B cell (primary cell): ENCODE measurements around the gene CHAT. TPM values are rescaled to one million over a fixed set of nuclear protein-coding genes. Genes with fewer than 3 reads are reported as not detected.

Experiments used
- ATAC-seq: fragments of 200-7000 bp; cut with Tn5 transposase; one replicate; pipeline ENCODE4 v1.10.0; 2021; ENCODE audit warnings: low read depth, mild to moderate bottlenecking, moderate number of reproducible peaks, moderate library complexity
- CTCF ChIA-PET: fragments of 350-600 bp; sonication (Branson Sonifier 250); formaldehyde crosslinking; loops from one replicate; lab custom pipeline; 2021; ENCODE audit warnings: antibody characterized with exemption, inconsistent platforms; lab: Charles Lee
- POLR2A ChIA-PET: fragments of 350-600 bp; sonication (Branson Sonifier 250); formaldehyde crosslinking; loops from one replicate; lab custom pipeline; 2021; ENCODE audit warnings: antibody characterized with exemption; lab: Charles Lee
- DNase-seq: peaks from one replicate; pipeline ENCODE4 v3.0.0; 2013
- H2AFZ ChIP-seq: 2 replicates; pipeline ENCODE4 v1.6.1; 2012; ENCODE audit warnings: mild to moderate bottlenecking, low read depth, low read length; ENCODE audit not compliant: insufficient read depth, poor library complexity, severe bottlenecking
- H3K27ac ChIP-seq, 2 donors: 1 replicate in 1 of 2; 2 replicates in 1 of 2; pipeline ENCODE4 v1.5.1; 2012 to 2013; ENCODE audit warnings: low read length in 2 of 2, mild to moderate bottlenecking in 2 of 2, moderate library complexity in 1 of 2
- H3K27me3 ChIP-seq, 4 experiments: fragments of 200-600 bp in 1 of 4; sonication (generic) in 1 of 4; replicated peaks in 1 of 4; 1 replicate in 2 of 4; 2 replicates in 2 of 4; pipeline versions ENCODE4 v1.6.1 to v1.7.0; 2013 to 2016; ENCODE audit warnings: low read length in 3 of 4, mild to moderate bottlenecking in 2 of 4, mixed read lengths in 1 of 4, moderate library complexity in 1 of 4; ENCODE audit not compliant: insufficient read depth in 4 of 4, control insufficient read depth in 3 of 4; ENCODE audit errors: control extremely low read depth in 1 of 4
- H3K36me3 ChIP-seq, 2 experiments: replicated peaks in 1 of 2; 1 replicate in 1 of 2; 2 replicates in 1 of 2; pipeline versions ENCODE4 v1.6.1 to v1.7.1; 2013; ENCODE audit warnings: low read length in 1 of 2; ENCODE audit not compliant: insufficient read depth in 2 of 2, control insufficient read depth in 1 of 2; ENCODE audit errors: control extremely low read depth in 1 of 2, extremely low read depth in 1 of 2
- H3K4me1 ChIP-seq, 2 donors: fragments of 200-600 bp in 1 of 2; sonication (generic) in 1 of 2; 1 replicate in 1 of 2; 2 replicates in 1 of 2; pipeline versions ENCODE4 v1.5.1 to v1.6.1; 2013 to 2017; ENCODE audit warnings: low read length in 2 of 2; ENCODE audit not compliant: control insufficient read depth in 2 of 2, insufficient read depth in 2 of 2
- H3K4me2 ChIP-seq: replicated peaks from 2 replicates; pipeline ENCODE3; 2012; ENCODE audit warnings: mild to moderate bottlenecking, low read depth, low read length; ENCODE audit not compliant: poor library complexity, severe bottlenecking
- H3K4me3 ChIP-seq, 5 experiments: fragments of 200-600 bp in 1 of 5; sonication (generic) in 1 of 5; 1 replicate in 3 of 5; 2 replicates in 2 of 5; pipeline versions ENCODE4 v1.5.1 to v1.7.0; 2011 to 2016; ENCODE audit warnings: low read length in 4 of 5, mild to moderate bottlenecking in 4 of 5, low read depth in 2 of 5, control low read depth in 1 of 5, moderate library complexity in 1 of 5; ENCODE audit not compliant: insufficient read depth in 1 of 5; ENCODE audit errors: control extremely low read depth in 1 of 5, extremely low read depth in 1 of 5
- H3K79me2 ChIP-seq: fragments of 200-600 bp; sonication (generic); one replicate; pipeline ENCODE4 v1.6.0; 2016; ENCODE audit warnings: low read length; ENCODE audit not compliant: control insufficient read depth, insufficient read depth
- H3K9ac ChIP-seq: fragments of 200-600 bp; sonication (generic); 2 replicates; pipeline ENCODE4 v1.6.1; 2017; ENCODE audit warnings: mild to moderate bottlenecking, low read length, moderate library complexity
- H3K9me3 ChIP-seq, 3 donors: one replicate each; pipeline versions ENCODE4 v1.6.1 to v1.7.1; 2013; ENCODE audit warnings: low read length in 2 of 3; ENCODE audit not compliant: control insufficient read depth in 2 of 3, insufficient read depth in 1 of 3; ENCODE audit errors: control extremely low read depth in 1 of 3
- H4K20me1 ChIP-seq: 2 replicates; pipeline ENCODE4 v1.6.0; 2012; ENCODE audit warnings: mild to moderate bottlenecking, low read length; ENCODE audit not compliant: insufficient read depth, control insufficient read depth, poor library complexity, severe bottlenecking
- H3K27ac Mint-ChIP-seq: one replicate; pipeline ENCODE4 v1.8.0; 2021; ENCODE audit warnings: mixed read lengths
- H3K27me3 Mint-ChIP-seq: one replicate; pipeline ENCODE4 v1.8.0; 2021; ENCODE audit warnings: mixed read lengths
- H3K4me1 Mint-ChIP-seq: one replicate; pipeline ENCODE4 v1.8.0; 2021; ENCODE audit warnings: mixed read lengths
- H3K4me3 Mint-ChIP-seq: one replicate; pipeline ENCODE4 v1.8.0; 2021; ENCODE audit warnings: mixed read lengths
- H3K9me3 Mint-ChIP-seq: one replicate; pipeline ENCODE4 v1.8.0; 2022; ENCODE audit warnings: mixed read lengths; ENCODE audit not compliant: insufficient read depth
- EZH2 ChIP-seq: IDR thresholded peaks from 2 replicates; pipeline ENCODE4 v1.6.1; 2012; ENCODE audit warnings: borderline replicate concordance, low read depth, mild to moderate bottlenecking, moderate library complexity, low read length; ENCODE audit not compliant: insufficient read depth, poor library complexity, severe bottlenecking
- WGBS: methylation state at CpG from one replicate; pipeline ENCODE4 v1.1.5; 2013; ENCODE audit warnings: missing lambda C conversion rate; ENCODE audit not compliant: insufficient coverage; 5-methylcytosine and 5-hydroxymethylcytosine counted together
- intact Hi-C: fragments of 100-400 bp; cut with micrococcal nuclease; formaldehyde crosslinking; loops from one replicate; pipeline ENCODE4 v1.10.0; 2022
- polyA plus RNA-seq: library from polyadenylated mRNA; depleted of rRNA; stranded (reverse); fragments of >200 nt; gene quantifications from 2 replicates; pipeline ENCODE4 v1.2.3, GENCODE V29; 2012
- total RNA-seq, 2 donors: library from RNA; stranded (reverse); fragments of 120-200 nt in 1 of 2; gene quantifications; 1 replicate in 1 of 2; 2 replicates in 1 of 2; pipeline versions ENCODE4 v1.2.3 to v1.2.4, GENCODE V29; 2013 to 2022
- TF ChIP-seq, protein P1 (sequence below): fragments of 200-600 bp; IDR thresholded peaks from one replicate; pipeline ENCODE4 v1.8.0; 2022; ENCODE audit warnings: antibody characterized with exemption, mild to moderate bottlenecking

Gene CHAT
- total and polyA plus RNA-seq, 2 donors (not counting 1 experiment from before 2014, with no cell fraction given): not detected

DNA sequence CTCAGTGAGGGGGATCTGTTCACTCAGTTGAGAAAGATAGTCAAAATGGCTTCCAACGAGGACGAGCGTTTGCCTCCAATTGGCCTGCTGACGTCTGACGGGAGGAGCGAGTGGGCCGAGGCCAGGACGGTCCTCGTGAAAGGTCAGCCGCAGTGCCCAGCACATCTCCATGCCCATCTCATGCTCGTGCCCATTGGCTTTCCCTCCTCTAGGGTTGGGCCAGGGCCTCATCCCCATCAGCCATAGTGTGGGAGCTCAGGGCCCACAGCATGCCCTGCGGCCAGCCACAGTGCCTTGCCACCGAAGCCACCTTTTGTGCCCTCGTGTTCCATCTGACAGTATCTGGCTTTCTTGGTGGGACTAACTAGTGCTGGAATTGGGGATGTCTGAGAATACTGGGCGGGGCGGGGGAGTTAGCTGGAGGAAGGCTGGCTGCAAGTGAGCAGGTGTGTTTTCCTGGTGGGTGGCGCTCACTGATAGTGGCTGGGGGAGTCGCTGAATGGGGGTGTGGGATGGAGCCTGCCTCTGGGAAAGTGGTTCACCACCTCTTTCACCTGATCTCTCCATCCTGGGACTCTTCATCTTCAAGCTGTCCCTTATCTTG is 13.9 kb downstream of the CHAT start:
- 95% methylated on average over 15 of the region's 18 CpGs for WGBS
- Mint-ChIP-seq H3K4me3 (no peak overlapping the region), H3K27me3 (peaks cover 10% of the 10 kb centered on the region), H3K4me1 (no peaks in the 10 kb centered on the region), H3K9me3 (no peaks in the 10 kb centered on the region), H3K27ac (no peak overlapping the region)
- no peak for TF ChIP-seq EZH2
- TF ChIP-seq, protein P1, sequence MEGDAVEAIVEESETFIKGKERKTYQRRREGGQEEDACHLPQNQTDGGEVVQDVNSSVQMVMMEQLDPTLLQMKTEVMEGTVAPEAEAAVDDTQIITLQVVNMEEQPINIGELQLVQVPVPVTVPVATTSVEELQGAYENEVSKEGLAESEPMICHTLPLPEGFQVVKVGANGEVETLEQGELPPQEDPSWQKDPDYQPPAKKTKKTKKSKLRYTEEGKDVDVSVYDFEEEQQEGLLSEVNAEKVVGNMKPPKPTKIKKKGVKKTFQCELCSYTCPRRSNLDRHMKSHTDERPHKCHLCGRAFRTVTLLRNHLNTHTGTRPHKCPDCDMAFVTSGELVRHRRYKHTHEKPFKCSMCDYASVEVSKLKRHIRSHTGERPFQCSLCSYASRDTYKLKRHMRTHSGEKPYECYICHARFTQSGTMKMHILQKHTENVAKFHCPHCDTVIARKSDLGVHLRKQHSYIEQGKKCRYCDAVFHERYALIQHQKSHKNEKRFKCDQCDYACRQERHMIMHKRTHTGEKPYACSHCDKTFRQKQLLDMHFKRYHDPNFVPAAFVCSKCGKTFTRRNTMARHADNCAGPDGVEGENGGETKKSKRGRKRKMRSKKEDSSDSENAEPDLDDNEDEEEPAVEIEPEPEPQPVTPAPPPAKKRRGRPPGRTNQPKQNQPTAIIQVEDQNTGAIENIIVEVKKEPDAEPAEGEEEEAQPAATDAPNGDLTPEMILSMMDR: no peak
- no peak for DNase-seq
- H3K4me2 ChIP-seq: no peak overlapping the region
- H4K20me1 ChIP-seq: no peaks in the 10 kb centered on the region
- POLR2A ChIA-PET: no interaction called here
- peaks cover 0 to 4% (median 0%) of the 10 kb centered on the region in 4 experiments for H3K27me3 ChIP-seq
- H3K4me3 ChIP-seq: no peak overlapping the region
- CTCF ChIA-PET: interaction anchor here (1.1 kb wide), 1 partner anchor 37 kb away, joined by 3 read pairs; no protein-coding TSS in a partner anchor
- intact Hi-C loops: no loop called here
- H3K4me1 ChIP-seq: no peaks in the 10 kb centered on the region
- H3K79me2 ChIP-seq: no peaks in the 10 kb centered on the region
- no peak overlapping the region for H3K27ac ChIP-seq
- no peak overlapping the region for H2AFZ ChIP-seq
- H3K9ac ChIP-seq: no peak overlapping the region
- no peak for ATAC-seq
- no peaks in the 10 kb centered on the region for H3K36me3 ChIP-seq
- peaks cover 0 to 4% (median 0%) of the 10 kb centered on the region in 3 donors for H3K9me3 ChIP-seq

DNA sequence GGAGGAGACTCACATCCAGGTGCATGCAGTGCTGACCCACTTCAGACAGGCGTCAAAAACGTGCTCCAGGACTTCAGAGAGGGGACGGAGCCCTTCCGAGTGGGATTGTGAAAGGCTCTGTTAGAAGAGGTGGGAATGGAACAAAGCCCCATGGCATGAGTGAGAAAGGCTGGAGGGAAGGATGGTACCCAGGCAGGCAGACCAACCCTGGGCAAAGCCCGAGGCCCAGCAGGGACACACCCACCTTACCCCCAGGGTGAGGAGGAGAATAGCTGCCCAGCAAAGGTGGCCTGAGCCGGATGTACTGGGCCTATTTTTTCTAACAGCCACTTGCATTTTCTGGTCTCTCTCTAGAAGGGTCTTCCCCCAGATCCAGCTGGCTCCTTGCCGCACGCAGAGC is 14.8 kb downstream of the CHAT start:
- Mint-ChIP-seq H3K4me3 (no peak overlapping the region), H3K27me3 (peaks cover 7% of the 10 kb centered on the region), H3K9me3 (no peaks in the 10 kb centered on the region), H3K4me1 (no peaks in the 10 kb centered on the region), H3K27ac (no peak overlapping the region)
- H3K9me3 ChIP-seq: peaks cover 0 to 4% (median 0%) of the 10 kb centered on the region in 3 donors
- ChIA-PET POLR2A (no interaction called here), CTCF (no interaction called here)
- H3K4me2 ChIP-seq: no peak overlapping the region
- H2AFZ ChIP-seq: no peak overlapping the region
- DNase-seq (no peak), ATAC-seq (no peak)
- H3K4me3 ChIP-seq: no peak overlapping the region
- no peaks in the 10 kb centered on the region for H3K36me3 ChIP-seq
- no peaks in the 10 kb centered on the region for H3K79me2 ChIP-seq
- no peaks in the 10 kb centered on the region for H4K20me1 ChIP-seq
- TF ChIP-seq, protein P1: no peak
- no peak for TF ChIP-seq EZH2
- intact Hi-C loops: no loop called here
- H3K27ac ChIP-seq: no peak overlapping the region
- no peak overlapping the region for H3K9ac ChIP-seq
- no peaks in the 10 kb centered on the region for H3K4me1 ChIP-seq
- H3K27me3 ChIP-seq: peaks cover 0 to 4% (median 0%) of the 10 kb centered on the region in 4 experiments
- 86% methylated on average over 6 of the region's 8 CpGs for WGBS
